ENCODE results near the gene PDE11A. TPM values are rescaled to one million over a fixed set of nuclear protein-coding genes. Genes with fewer than 3 reads are reported as not detected.

Gene PDE11A
- total and polyA plus RNA-seq, 12 donors, result 0.26 to 2.9 (median 0.58) TPM

DNA sequence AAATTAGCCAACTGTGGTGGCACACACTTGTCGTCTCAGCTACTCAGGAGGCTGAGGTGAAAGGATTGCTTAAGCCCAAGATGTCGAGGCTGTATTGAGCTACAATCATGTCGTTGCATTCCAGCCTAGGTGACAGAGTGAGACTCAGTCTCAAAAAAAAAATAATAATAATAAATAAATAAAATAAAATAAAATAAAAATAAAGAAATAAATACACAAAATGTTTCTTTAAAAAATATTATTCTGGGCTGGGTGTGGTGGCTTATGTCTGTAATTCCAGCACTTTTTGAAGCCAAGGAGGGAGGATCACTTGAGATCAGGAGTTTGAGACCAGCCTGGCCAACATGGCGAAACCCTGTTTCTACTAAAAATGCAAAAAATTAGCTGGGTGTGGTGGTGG lies 407.2 kb downstream of the PDE11A start:
- Histone ChIP-seq H3K4me3 (no peak overlapping the region), H3K27ac (no peak overlapping the region), H3K9me3 (replicated peaks in 1 of 3) (no peaks in the 10 kb centered on the region), H3K4me1 (replicated peaks in 1 of 2) (no peaks in the 10 kb centered on the region), H3K36me3 (replicated peaks in 1 of 2) (no peaks in the 10 kb centered on the region), H3K27me3 (no peaks in the 10 kb centered on the region)
- 63 to 70% (median 69%) methylated on average over 4 of the region's 4 CpGs for WGBS, 4 donors
- DNase-seq, result no peak
- TF ChIP-seq POLR2A (IDR thresholded peaks at IDR 0.05) (no peak), CTCF (IDR thresholded peaks at IDR 0.05) (no peak)
- intact Hi-C loops (cut with DNase I), result no loop called here

GRCh38 chr2:177662895-177663294 lies 409.7 kb downstream of the PDE11A start:
- Histone ChIP-seq H3K9me3 (replicated peaks in 1 of 3) (no peaks in the 10 kb centered on the region), H3K4me3 (no peak overlapping the region), H3K36me3 (replicated peaks in 1 of 2) (no peaks in the 10 kb centered on the region), H3K4me1 (replicated peaks in 1 of 2) (no peaks in the 10 kb centered on the region), H3K27me3 (no peaks in the 10 kb centered on the region), H3K27ac (no peak overlapping the region)
- DNase-seq, result no peak
- intact Hi-C loops (cut with DNase I), result no loop called here
- TF ChIP-seq POLR2A (IDR thresholded peaks at IDR 0.05), result no peak
- TF ChIP-seq CTCF (IDR thresholded peaks at IDR 0.05), result no peak
- WGBS, 4 donors, result 68 to 74% (median 72%) methylated on average over 4 of the region's 4 CpGs

DNA sequence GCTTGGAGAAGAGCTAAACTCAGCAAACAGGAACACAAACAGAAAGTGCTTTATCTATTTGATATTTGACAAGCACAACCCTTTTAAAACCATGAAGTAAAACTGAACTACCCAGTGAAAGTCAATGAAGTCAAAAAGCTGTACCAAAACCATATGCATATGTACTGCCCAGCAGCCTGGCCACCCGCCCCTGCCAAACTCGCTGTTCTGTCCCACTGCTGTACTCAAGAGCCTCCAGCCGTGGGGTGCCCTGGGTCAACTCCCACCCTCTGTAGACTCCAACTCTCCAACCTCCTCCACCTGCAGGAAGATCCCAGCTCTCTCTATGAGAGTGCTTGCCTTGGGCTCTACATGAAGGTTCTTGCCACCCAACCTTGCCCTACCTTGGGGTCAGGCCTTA lies 411.8 kb downstream of the PDE11A start:
- no peaks in the 10 kb centered on the region for H3K36me3 ChIP-seq (replicated peaks in 1 of 2)
- no peak overlapping the region for H3K4me3 ChIP-seq
- intact Hi-C loops (cut with DNase I), result no loop called here
- no peak overlapping the region for H3K27ac ChIP-seq
- WGBS, 4 donors, result 57 to 78% (median 62%) methylated on average over 3 of the region's 3 CpGs
- H3K27me3 ChIP-seq, result no peaks in the 10 kb centered on the region
- no peak for TF ChIP-seq CTCF (IDR thresholded peaks at IDR 0.05)
- TF ChIP-seq POLR2A (IDR thresholded peaks at IDR 0.05), result no peak
- no peak for DNase-seq
- H3K9me3 ChIP-seq (replicated peaks in 1 of 3), result no peaks in the 10 kb centered on the region
- H3K4me1 ChIP-seq (replicated peaks in 1 of 2), result no peaks in the 10 kb centered on the region

DNA sequence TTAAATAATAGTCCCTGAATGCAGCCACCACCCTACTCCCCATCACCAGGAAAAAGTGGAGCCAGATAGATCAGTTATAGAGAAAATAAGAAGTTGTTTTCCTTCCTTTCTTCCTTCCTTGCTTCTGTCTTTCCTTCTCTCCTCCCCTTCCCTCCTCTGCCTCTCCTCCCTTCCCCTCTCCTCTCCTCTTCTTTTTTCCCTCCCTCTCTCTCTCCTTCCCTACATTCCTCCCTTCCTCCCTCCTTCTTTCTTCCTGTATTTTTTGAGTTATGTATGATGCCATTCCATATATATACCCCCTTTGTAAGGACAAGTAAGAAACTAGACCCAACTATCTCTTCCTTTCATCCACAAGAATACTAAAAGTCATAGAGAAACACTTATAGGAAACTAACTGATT lies 414.3 kb downstream of the PDE11A start:
- no peaks in the 10 kb centered on the region for H3K27me3 ChIP-seq
- no peak for DNase-seq
- H3K4me3 ChIP-seq, result no peak overlapping the region
- intact Hi-C loops (cut with DNase I), result no loop called here
- H3K4me1 ChIP-seq (replicated peaks in 1 of 2), result no peaks in the 10 kb centered on the region
- no peaks in the 10 kb centered on the region for H3K36me3 ChIP-seq (replicated peaks in 1 of 2)
- no peaks in the 10 kb centered on the region for H3K9me3 ChIP-seq (replicated peaks in 1 of 3)
- TF ChIP-seq CTCF (IDR thresholded peaks at IDR 0.05) (no peak), POLR2A (IDR thresholded peaks at IDR 0.05) (no peak)
- H3K27ac ChIP-seq, result no peak overlapping the region

All from adrenal gland (tissue), 12 donors.